BE2C (cell line): ENCODE results near the gene TM2D3. TPM values are rescaled to one million over a fixed set of nuclear protein-coding genes. Genes with fewer than 3 reads are reported as not detected.

Source experiments
- DNase-seq: peaks from one replicate; pipeline ENCODE4 v3.0.0-alpha.2; 2020
- H3K27me3 ChIP-seq: fragments of 250-450 bp; sonication (Bioruptor Pico); 2 replicates; pipeline ENCODE4 v1.5.1; 2020; ENCODE audit warnings: mild to moderate bottlenecking
- H3K36me3 ChIP-seq: fragments of 250-450 bp; sonication (Bioruptor Pico); 2 replicates; pipeline ENCODE4 v1.5.1; 2020; ENCODE audit warnings: mild to moderate bottlenecking
- H3K4me1 ChIP-seq: fragments of 250-450 bp; sonication (Bioruptor Pico); 2 replicates; pipeline ENCODE4 v1.5.1; 2020
- H3K4me3 ChIP-seq: 2 replicates; pipeline ENCODE4 v1.5.1; 2011; ENCODE audit warnings: low read depth, low read length
- H3K9me3 ChIP-seq: fragments of 250-450 bp; sonication (Bioruptor Pico); 2 replicates; pipeline ENCODE4 v1.5.1; 2020
- polyA plus RNA-seq: library from polyadenylated mRNA; unstranded; fragments of >200 nt; gene quantifications from one replicate; pipeline ENCODE4 v1.2.1, GENCODE V29; 2012; ENCODE audit warnings: low read depth, missing spikeins; ENCODE audit not compliant: insufficient read length, insufficient read depth
- TF ChIP-seq, protein P1 (sequence below): IDR thresholded peaks from 2 replicates; pipeline ENCODE4 v1.5.1; 2012; ENCODE audit warnings: mild to moderate bottlenecking, low read depth, low read length

Gene TM2D3, protein sequence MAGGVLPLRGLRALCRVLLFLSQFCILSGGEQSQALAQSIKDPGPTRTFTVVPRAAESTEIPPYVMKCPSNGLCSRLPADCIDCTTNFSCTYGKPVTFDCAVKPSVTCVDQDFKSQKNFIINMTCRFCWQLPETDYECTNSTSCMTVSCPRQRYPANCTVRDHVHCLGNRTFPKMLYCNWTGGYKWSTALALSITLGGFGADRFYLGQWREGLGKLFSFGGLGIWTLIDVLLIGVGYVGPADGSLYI
- 81.4 TPM for polyA plus RNA-seq

DNA sequence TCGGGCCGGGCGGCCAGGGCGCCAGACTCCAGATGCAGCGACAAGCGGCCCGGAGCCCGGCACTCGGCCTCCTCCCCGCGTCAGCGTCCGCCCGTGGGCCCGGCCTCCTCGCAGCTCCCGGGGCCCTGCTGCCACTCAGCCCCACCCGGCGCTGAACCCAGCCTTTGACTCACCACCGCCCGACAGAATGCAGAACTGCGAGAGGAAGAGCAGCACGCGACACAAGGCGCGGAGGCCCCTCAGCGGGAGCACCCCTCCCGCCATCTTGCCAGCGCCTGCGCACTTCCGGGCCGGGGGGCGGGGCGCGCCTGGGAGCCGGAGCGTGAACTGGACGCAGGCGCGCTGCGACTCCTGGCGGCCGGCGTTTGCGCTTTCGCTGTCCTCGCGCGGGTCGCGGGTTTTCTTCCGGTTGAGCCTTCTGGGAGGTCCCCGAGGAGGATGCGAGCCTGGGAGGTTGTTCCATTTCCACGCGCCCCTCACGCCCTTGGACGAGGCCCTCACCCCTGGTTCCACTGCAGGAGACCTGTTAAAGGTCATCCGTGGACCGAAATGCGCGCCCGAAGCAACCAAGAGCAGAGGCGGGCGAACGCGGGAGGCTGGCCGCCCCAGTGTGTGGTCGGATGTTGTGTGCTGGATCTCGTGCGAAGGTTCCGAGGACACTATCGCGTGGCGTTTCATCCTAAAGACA lies at the start of gene TM2D3:
Gene TM2D3, minus strand, starts transcription at position 284 of the 688 bp plus-strand sequence. Its CDS starts 20 bp downstream, at position 264.
- Histone ChIP-seq H3K4me3 (peak within 1 kb of the TSS; percentile 90), H3K4me1 (peaks cover 2% of the 10 kb centered on the region; the same call in 1 of the 2 replicates), H3K36me3 (peaks cover 31% of the 10 kb centered on the region), H3K9me3 (no peaks in the 10 kb centered on the region), H3K27me3 (no peaks in the 10 kb centered on the region)
- DNase-seq = peak; percentile 97
- TF ChIP-seq, protein P1, sequence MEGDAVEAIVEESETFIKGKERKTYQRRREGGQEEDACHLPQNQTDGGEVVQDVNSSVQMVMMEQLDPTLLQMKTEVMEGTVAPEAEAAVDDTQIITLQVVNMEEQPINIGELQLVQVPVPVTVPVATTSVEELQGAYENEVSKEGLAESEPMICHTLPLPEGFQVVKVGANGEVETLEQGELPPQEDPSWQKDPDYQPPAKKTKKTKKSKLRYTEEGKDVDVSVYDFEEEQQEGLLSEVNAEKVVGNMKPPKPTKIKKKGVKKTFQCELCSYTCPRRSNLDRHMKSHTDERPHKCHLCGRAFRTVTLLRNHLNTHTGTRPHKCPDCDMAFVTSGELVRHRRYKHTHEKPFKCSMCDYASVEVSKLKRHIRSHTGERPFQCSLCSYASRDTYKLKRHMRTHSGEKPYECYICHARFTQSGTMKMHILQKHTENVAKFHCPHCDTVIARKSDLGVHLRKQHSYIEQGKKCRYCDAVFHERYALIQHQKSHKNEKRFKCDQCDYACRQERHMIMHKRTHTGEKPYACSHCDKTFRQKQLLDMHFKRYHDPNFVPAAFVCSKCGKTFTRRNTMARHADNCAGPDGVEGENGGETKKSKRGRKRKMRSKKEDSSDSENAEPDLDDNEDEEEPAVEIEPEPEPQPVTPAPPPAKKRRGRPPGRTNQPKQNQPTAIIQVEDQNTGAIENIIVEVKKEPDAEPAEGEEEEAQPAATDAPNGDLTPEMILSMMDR = peak; percentile 70

DNA sequence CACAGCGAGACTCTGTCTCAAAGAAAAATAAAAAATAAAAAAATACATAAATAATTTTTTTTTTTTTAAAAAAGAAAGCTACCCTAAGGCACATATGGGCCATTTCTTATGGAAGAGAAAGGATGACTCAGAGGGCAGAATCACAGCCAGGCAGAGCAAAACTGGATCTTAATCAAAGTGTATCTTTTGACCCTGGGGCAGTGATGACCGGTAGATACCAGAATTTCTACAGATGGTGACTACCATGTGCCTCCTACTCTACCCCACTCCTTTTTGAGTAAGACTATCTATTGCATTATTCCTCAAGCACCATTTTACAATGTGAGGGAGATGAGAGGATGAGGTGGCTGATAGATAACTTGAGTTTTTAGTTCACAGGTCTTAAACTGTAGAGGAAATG lies 46.1 kb upstream of the TM2D3 start:
- no peaks in the 10 kb centered on the region for H3K4me1 ChIP-seq
- H3K9me3 ChIP-seq = no peaks in the 10 kb centered on the region
- TF ChIP-seq, protein P1 = no peak
- no peaks in the 10 kb centered on the region for H3K27me3 ChIP-seq
- no peak overlapping the region for H3K4me3 ChIP-seq
- DNase-seq = no peak
- peaks cover 16% of the 10 kb centered on the region for H3K36me3 ChIP-seq

DNA sequence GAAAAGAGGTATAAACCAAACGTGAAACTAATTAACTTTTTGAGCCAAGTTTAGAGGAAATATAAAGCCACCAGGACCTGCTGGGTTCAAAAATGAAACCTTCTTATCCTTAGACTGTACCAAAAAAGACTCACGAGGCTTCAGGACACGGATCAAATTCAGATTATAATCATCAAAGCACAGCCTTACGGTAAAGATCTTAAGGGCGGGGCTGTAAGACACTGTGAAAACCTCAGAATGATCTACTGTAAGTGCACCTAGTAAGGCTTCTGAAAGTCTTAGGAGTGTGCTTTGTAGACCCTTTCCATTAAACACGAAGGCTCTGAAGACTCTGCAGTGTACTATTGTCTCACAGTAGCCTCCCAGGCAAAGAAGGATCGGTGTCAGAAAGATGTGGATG lies 45.3 kb upstream of the TM2D3 start:
- Histone ChIP-seq H3K4me1 (no peaks in the 10 kb centered on the region), H3K9me3 (no peaks in the 10 kb centered on the region), H3K27me3 (no peaks in the 10 kb centered on the region), H3K4me3 (no peak overlapping the region), H3K36me3 (peaks cover 16% of the 10 kb centered on the region)
- TF ChIP-seq, protein P1 = no peak
- DNase-seq = no peak

DNA sequence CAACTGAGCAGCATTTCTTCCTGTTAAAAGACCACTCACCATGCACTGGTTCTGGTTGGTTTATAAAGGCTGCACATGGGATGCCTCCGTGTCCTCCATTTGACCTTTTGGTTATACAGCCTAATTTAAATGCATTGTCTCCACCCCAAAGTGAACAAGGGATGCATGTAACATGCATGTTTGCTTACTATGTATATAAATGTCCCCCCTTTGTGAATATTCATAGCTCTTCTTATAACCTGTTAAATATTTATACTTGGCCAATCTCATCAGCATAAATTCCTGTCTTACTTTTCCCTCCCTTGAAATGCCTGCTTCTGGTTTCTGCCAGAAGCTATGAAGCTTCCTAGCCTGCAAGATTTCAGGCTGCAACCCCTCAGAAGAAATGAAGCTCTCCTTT lies 44.6 kb upstream of the TM2D3 start:
- Histone ChIP-seq H3K4me1 (no peaks in the 10 kb centered on the region), H3K36me3 (peaks cover 16% of the 10 kb centered on the region), H3K9me3 (no peaks in the 10 kb centered on the region), H3K27me3 (no peaks in the 10 kb centered on the region), H3K4me3 (no peak overlapping the region)
- no peak for DNase-seq
- TF ChIP-seq, protein P1 = no peak

DNA sequence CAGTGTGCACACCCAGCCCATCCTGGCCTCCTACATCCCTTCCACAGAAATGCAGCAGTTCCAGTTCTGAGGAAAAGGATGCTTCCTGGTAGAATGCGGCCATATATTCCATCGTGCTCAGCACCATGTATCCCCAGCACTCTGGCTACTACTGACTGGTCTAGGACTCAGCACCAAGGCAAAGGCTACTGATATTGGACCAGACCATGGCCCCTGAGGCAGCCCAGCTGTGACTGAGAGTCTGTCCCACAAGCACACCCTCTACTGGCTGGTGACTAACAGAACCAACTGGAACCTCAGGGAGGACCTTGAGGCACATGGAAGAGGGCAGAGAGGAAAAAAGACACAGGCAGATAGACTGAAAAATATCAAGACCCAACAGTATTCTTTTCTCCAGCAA lies 42.1 kb upstream of the TM2D3 start:
- TF ChIP-seq, protein P1 = peak; percentile 20
- Histone ChIP-seq H3K36me3 (peaks cover 6% of the 10 kb centered on the region; the same call in 1 of the 2 replicates), H3K4me3 (no peak overlapping the region), H3K9me3 (no peaks in the 10 kb centered on the region), H3K27me3 (no peaks in the 10 kb centered on the region), H3K4me1 (no peaks in the 10 kb centered on the region)
- no peak for DNase-seq
